GM12872 (cell line): ENCODE measurements around the gene PCYOX1L.

Experiments
- CTCF ChIP-seq: IDR thresholded peaks from 3 replicates; pipeline ENCODE4 v1.5.1; 2011; ENCODE audit warnings: low read depth, mild to moderate bottlenecking, low read length, moderate library complexity; ENCODE audit not compliant: insufficient read depth

PCYOX1L gene

DNA sequence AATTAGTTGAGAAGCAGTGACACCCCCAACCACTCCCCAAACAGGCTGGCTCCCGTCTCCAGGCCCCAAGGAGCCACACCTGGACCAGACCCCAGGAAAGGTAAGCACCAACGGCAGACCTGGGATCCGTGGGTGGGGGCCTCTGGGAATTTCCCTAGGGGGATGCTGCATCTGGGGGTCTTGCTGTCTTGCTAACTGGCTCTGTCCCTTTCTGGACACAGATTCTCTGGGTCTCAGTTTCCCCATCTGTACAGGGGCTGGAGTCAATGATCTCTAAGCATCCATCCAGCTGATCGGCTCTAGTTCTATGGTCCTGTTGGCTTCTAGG is 49.1 kb downstream of the PCYOX1L start:
- TF ChIP-seq CTCF = no peak

DNA sequence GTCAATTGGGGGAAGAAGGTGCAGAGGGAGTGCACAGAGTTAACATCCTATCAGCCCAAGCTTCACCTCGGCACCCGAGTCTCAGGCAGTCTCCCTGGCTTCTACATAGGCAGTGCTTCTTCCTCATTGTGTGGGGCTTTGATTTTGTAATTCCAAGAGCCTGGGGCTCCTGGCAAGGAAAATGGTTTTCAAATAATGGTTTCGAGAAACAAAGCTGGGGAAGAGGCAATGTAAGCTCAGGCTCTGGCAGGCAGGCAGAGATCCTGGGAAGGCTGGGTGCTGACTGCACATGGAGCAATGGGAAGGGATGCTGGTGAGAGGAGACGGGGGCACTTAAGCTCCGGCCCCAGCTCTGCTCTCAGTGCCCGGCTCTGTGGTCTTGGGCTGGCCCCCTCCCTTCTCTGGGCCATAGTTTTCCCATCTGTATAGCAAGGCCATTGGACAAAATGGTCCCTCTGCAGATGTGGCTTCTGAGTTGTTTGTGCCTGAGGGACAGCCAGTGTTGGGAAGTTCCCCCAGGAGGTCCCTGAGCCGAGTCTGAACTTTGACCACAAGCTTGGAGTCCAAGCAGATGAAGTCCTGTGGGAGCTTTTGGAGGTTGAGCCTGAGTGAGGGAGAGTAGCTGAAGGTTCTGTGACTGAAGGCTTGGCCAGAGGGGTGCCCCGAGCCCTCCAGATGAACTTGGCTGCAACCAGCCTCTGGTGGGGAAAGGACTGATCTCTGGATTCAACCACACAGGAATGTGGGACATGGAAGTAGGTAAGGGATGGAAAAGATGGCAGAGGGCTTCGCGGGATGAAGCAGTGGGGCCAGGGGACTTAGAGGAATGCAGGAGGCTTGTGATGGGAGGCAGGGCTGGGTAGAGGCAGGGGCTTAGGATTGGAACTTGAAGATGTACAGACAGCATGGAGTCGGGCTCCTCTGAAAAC is 49.7 kb downstream of the PCYOX1L start:
- TF ChIP-seq CTCF = no peak

DNA sequence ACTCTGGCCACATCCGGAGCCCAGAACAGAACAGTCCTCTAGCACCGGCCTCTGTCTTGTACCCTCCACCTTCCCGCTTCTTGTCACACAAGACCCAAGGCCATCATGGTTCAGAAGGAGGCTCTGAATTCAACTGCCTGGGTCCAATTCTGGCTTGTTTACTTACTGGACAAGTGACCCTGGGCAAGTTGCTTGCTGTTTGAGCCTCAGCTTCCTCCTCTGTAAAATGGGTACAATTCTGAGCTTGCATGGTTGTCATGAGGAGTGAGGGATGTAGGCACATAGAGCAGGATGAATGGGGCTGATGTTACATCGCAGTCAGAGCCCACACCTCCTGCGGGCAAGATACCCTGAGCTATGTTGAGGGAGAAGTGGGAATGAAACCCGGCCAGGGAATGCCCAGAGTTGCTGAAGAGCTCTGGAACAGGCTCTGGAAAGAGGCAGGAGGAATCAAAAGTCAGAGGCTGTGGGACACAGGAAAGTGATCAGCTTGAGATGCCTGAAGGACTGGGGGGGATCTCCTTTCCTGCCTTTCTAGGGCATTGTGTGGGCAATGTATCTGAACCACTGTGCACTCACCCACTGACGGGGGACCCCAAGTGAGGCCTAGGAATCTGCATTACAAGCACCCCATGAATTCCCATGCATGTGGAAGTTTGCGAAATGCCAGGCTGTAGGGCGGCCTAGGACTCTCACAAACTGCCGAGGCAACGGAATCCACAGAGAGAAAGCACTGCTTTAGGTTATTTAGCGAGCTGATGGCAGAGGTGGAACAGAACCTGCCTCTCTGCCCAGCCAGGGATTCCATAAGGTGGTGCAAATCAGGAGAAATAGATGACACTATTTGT is 50.6 kb downstream of the PCYOX1L start:
- TF ChIP-seq CTCF = no peak

DNA sequence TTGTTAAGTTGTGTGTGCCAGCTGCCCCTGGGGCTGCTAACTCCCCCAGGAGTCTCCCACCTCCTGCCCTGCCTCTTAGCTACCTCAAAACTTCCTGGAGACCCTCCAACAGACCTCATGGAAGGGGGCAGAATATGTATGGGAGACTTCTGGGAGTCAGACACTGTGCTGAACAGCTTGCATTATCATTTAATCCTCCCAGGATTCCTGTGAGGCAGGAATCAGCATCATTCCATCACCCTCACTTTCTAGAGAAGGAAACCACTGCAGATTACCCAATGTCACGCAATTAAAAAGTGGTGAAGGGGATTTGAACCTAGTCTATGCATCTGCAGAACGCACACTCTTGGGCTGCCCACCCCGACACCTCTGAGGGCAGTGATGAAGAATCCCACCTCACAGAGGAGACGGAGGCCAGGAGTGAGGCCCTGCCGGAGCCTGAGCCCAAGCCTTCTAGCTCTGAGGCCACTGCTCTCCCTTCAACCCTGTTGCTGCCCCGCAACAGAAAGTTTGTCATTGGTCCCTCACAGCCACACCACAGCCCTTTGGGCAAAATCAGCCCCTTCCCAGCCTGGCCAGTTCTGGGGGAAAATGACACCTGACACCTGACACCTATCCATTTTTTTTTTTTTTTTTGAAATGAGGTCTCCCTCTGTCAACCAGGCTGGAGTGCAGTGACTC is 51.6 kb downstream of the PCYOX1L start:
- no peak for TF ChIP-seq CTCF

- TF ChIP-seq CTCF = no peak
Measured at GRCh38 chr5:149410071-149410470, 52.2 kb downstream of the PCYOX1L start.

GRCh38 chr5:149410721-149411432 is 53.0 kb downstream of the PCYOX1L start:
- TF ChIP-seq CTCF = no peak
